Erythroblast (primary cell): ENCODE measurements around the gene ITPR2.

Experiments used
- GATA1 ChIP-seq: IDR thresholded peaks from 2 replicates; pipeline ENCODE4 v1.6.1; 2011; ENCODE audit warnings: low read depth, mild to moderate bottlenecking, control low read depth, low read length, moderate library complexity
- POLR2A ChIP-seq: IDR thresholded peaks from 2 replicates; pipeline ENCODE4 v1.6.1; 2011; ENCODE audit warnings: mild to moderate bottlenecking, low read length

DNA sequence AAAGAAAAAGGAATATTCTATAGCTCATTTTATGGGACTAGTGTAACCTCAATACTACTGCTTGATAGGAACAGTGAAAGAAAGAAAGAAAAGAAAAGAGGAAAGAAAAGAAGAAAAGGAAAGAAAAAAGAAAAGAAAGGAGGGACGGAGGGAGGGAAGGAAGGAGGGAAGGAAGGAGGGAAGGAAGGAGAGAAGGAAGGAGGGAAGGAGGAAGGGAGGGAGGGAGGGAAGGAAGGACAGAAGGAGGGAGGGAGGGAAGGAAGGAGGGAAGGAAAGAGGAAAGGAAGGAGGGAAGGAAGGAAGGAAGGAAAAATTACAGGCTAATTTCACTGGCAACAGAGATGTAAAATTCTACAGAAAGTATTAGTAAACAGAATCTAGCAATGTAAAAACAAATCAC, 215.5 kb downstream of the ITPR2 start:
- no peak for TF ChIP-seq POLR2A
- no peak for TF ChIP-seq GATA1
